ENCODE measurements around the gene ACADSB. TPM values are rescaled to one million over a fixed set of nuclear protein-coding genes. Genes with fewer than 3 reads are reported as not detected.

Gene ACADSB
- total and polyA plus RNA-seq, 7 donors = 9.8 to 50.1 (median 37.4) TPM

GRCh38 chr10:123004298-123004697 lies 4.5 kb upstream of the ACADSB start:
- ATAC-seq (no peak), DNase-seq (no peak)
- intact Hi-C loops (cut with DNase I) = no loop called here
- no peak for TF ChIP-seq CTCF (IDR thresholded peaks at IDR 0.05)
- Histone ChIP-seq H3K4me3 (no peak overlapping the region), H3K4me1 (peaks cover 40% of the 10 kb centered on the region), H3K27ac (no peak overlapping the region), H3K27me3 (ENCODE audit: insufficient read depth in 3 of 3, low read length in 2 of 3) (no peaks in the 10 kb centered on the region), H3K9me3 (no peaks in the 10 kb centered on the region), H3K36me3 (ENCODE audit: insufficient read depth in 1 of 2, low read depth in 1 of 2) (peaks cover 0 to 4% of the 10 kb centered on the region in 2 donors)
- WGBS, 3 donors = 26 to 45% (median 42%) methylated on average over 2 of the region's 2 CpGs

GRCh38 chr10:123007558-123008354 lies 1.1 kb upstream of the ACADSB start:
- WGBS, 3 donors = 2 to 3% (median 2%) methylated on average over 29 to 30 of the region's 30 CpGs
- no peaks in the 10 kb centered on the region for H3K9me3 ChIP-seq
- peak in 1 of 2 donors; percentile 17 for DNase-seq
- intact Hi-C loops (cut with DNase I) = loop anchor here in 1 of 2 donors (2.0 to 5.0 kb wide), 3 partner anchors 25 to 145 kb away; partner anchors contain the start of gene BUB3
- H3K36me3 ChIP-seq (ENCODE audit: insufficient read depth in 1 of 2, low read depth in 1 of 2) = peaks cover 0 to 3% of the 10 kb centered on the region in 2 donors
- peak; percentile 5 for TF ChIP-seq CTCF (IDR thresholded peaks at IDR 0.05)
- H3K4me1 ChIP-seq = peaks cover 44% of the 10 kb centered on the region
- H3K4me3 ChIP-seq = peak overlapping the region; percentile 100
- ATAC-seq = peak; percentile 34 to 69 (median 52)
- H3K27ac ChIP-seq = peak overlapping the region; percentile 98
- no peaks in the 10 kb centered on the region for H3K27me3 ChIP-seq (ENCODE audit: insufficient read depth in 3 of 3, low read length in 2 of 3)

- 0 to 2% (median 1%) methylated on average over 28 to 34 of the region's 34 CpGs for WGBS, 3 donors
- peak; percentile 24 to 60 for DNase-seq
- Histone ChIP-seq H3K9me3 (no peaks in the 10 kb centered on the region), H3K27me3 (ENCODE audit: insufficient read depth in 3 of 3, low read length in 2 of 3) (no peaks in the 10 kb centered on the region), H3K27ac (peak overlapping the region; percentile 68), H3K4me3 (peak overlapping the region; percentile 100), H3K36me3 (ENCODE audit: insufficient read depth in 1 of 2, low read depth in 1 of 2) (peaks cover 0 to 5% of the 10 kb centered on the region in 2 donors), H3K4me1 (peaks cover 42% of the 10 kb centered on the region)
- ATAC-seq = peak in 1 of 4 donors; percentile 22
- TF ChIP-seq CTCF (IDR thresholded peaks at IDR 0.05) = no peak
- intact Hi-C loops (cut with DNase I) = loop anchor here in 1 of 2 donors (2.0 to 5.0 kb wide), 3 partner anchors 26 to 143 kb away; partner anchors contain the start of gene BUB3
Measured at GRCh38 chr10:123009105-123009820, 457 bp downstream of the ACADSB start.

GRCh38 chr10:123011987-123012386 lies 3.2 kb downstream of the ACADSB start:
- intact Hi-C loops (cut with DNase I) = loop anchor here in 1 of 2 donors (10.0 kb wide), 1 partner anchor 143 kb away; the partner anchor contains the start of gene BUB3
- H3K36me3 ChIP-seq (ENCODE audit: insufficient read depth in 1 of 2, low read depth in 1 of 2) = peaks cover 0 to 5% of the 10 kb centered on the region in 2 donors
- H3K9me3 ChIP-seq = no peaks in the 10 kb centered on the region
- ATAC-seq = no peak
- H3K27ac ChIP-seq = no peak overlapping the region
- no peaks in the 10 kb centered on the region for H3K27me3 ChIP-seq (ENCODE audit: insufficient read depth in 3 of 3, low read length in 2 of 3)
- 76 to 90% (median 82%) methylated on average over 3 of the region's 3 CpGs for WGBS, 3 donors
- no peak for DNase-seq
- TF ChIP-seq CTCF (IDR thresholded peaks at IDR 0.05) = no peak
- peaks cover 17% of the 10 kb centered on the region for H3K4me1 ChIP-seq
- H3K4me3 ChIP-seq = no peak overlapping the region

Measured in psoas muscle (tissue), 8 donors.